HG02759 (cell line): Measurements from ENCODE around the gene NUBP2.
A peak's percentile ranks its signal among the peaks of the same experiment; 100 is the strongest.

Source experiments
- ATAC-seq: cut with Tn5 transposase; IDR thresholded peaks from one replicate; pipeline ENCODE4 v1.9.1; 2021; ENCODE audit warnings: mild to moderate bottlenecking, moderate library complexity; ENCODE audit not compliant: unreplicated experiment

Gene NUBP2

DNA sequence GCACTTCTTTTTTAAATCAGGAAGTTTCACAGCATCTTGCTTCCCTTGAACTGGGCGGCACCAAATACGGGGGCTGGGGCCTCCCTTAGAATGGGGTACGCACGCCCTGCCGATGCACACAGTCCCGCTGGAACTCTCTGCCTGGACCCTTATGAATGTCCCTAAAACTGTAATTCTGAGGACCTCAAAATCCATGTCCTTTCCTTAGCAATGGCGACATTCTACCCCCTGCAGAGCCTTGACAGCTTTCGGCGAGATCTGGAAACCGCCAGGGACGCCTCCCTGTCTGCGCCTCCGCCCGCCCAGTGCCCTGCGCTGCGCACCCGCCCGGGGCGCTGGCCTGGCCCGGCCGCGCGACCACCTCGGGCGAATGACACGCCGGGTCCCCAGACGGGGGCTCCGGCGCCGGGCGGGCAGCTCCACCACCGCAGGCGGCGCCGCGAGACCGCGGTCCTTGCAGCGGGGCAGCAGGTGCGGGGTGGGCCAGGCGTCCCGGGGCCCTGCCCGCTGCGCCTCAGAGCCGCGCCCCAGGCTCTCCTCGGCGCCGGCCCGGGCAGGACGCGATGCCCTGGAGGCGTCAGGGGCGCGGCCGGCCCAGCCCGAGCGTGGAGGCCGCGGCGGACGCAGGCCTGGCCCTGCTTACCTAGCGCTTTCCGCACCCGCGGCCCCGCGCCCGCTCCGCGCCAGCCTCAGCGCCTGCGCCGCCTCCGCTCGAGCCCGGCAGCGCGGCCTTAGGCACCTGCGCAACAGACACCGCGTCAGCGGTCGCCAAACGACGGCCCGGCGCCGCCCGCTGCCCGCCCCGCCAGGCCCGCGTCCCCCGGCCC lies 43.3 kb downstream of the NUBP2 start:
- ATAC-seq: peak; percentile 53

DNA sequence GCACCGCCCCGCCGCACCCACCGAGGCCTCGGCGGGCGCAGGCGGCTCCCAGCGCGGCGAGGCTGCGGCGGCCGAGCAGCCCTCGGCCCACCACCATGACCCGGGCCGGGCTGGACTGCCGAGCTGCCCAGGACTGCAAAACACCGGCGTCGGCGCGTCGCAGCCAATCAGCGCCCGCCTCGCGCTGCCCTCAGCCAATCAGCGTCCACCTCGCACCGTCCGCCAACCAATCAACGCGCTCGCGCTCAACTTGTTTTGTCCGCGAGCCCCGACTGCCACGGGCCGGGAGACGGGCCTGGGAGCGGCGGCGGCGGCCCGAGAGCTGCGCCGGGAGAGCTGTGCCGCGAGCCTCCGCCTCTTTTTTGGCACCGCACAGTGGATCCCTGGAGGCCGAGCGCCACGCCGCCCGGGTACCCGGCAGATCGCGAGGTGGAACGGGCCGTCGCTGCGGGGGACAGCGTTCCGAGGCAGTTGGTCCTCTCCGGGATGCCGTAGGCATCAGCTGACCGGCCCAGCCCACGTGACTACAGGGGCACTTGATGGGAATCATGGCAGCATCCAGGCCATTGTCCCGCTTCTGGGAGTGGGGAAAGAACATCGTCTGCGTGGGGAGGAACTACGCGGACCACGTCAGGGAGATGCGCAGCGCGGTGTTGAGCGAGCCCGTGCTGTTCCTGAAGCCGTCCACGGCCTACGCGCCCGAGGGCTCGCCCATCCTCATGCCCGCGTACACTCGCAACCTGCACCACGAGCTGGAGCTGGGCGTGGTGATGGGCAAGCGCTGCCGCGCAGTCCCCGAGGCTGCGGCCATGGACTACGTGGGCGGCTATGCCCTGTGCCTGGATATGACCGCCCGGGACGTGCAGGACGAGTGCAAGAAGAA lies 44.2 kb downstream of the NUBP2 start, which contains the start of the genes FAHD1 and HAGH:
Gene FAHD1 (plus strand): TSS at position 516 of the 883 bp plus-strand sequence. CDS start 33 bp downstream, at position 549.
Gene HAGH (minus strand): TSS at position 135 of the 883 bp plus-strand sequence. CDS start 38 bp downstream, at position 97.
- ATAC-seq: peak; percentile 86

DNA sequence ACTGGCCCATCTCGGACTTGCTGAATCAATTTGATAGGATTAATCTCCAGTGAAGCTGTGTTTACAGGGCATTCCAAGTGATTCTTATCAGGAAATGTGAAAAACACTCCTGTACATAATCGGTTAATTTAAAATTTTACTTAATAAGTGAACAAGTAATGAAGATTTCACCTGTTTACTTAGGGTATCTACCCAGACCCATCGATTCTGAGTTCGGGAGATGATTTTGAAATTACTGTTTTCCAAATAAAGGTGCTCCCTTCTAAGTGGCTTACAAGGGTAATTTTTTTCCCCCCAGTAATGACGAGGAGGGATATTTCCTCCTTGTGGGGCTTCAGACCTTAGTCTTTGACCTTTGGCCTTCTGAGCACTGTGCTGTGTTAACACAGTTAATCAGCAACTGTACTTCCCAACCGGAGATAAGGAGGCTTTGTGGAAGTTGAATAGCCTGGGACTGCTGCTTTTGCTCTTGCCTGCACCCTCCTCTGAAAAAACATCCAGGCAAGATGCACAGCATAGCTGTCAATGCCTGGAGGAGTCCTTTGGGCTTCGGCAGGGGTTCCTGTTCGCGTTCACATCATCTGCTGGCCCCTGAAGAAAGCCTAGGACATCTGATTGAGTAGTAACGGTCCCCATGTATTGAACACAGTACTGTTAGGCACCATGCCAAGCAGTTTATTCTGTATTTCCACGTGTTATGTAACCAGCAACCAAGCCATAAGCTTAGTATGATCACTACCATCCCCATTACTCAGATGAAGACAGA lies 46.1 kb downstream of the NUBP2 start:
- ATAC-seq: no peak

DNA sequence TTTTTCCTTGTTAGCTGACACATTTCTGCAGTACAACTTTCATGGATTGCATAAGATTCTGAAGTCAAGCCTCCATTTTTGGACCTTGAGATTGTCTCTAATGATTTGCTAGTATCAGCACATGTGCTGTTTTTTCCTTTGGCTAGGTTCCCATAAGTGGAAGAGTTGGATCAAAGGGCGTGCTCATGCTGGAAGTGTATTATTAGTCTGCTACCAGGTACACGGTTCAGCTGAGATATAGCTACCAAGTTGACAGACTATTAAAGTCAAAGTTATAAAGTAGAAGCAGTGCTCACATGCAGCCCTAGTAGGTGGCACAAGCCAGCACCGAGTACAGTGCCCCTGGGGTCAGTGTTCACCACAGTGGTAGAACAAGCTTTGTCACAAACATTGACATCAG lies 47.5 kb downstream of the NUBP2 start:
- ATAC-seq: no peak

DNA sequence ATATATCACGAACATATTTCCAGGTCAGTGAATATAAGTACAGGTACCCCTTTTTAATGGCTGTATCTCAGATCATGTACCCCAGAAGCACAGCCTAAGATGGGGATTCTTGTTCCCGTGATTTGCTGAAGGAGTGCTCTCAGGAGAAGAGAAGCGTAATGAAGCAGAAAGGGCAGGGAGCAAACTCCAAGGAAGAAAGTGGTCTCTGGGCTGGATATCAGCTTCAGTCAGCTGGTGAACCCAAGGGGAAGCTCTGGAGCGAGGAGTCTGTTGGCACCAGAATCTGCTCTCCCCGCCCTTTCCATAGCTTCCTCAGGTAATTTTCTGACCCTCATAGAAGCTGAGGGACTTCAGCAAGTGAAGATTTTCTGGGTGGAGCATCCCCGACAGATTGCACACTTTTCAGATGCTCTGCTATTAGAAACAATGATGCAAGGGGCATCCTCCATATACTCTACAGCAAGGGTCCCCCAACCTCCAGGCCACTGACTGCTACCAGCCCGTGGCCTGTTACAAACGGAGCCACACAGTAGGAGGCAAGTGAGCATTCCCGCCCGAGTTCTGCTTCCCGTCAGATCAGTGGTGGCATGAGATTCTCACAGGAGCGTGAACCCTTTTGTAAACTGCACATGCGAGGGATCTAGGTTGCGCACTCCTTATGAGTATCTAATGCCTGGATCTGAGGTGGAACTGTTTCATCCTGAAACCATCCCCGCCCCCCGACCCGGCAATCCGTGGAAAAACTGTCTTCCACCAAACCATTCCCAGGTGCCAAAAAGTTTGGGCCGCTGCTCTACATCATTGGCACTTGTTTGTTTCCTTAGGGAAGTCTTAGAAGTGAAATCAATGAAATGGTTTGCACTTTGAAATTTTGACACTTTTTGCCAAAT lies 48.7 kb downstream of the NUBP2 start:
- no peak for ATAC-seq

DNA sequence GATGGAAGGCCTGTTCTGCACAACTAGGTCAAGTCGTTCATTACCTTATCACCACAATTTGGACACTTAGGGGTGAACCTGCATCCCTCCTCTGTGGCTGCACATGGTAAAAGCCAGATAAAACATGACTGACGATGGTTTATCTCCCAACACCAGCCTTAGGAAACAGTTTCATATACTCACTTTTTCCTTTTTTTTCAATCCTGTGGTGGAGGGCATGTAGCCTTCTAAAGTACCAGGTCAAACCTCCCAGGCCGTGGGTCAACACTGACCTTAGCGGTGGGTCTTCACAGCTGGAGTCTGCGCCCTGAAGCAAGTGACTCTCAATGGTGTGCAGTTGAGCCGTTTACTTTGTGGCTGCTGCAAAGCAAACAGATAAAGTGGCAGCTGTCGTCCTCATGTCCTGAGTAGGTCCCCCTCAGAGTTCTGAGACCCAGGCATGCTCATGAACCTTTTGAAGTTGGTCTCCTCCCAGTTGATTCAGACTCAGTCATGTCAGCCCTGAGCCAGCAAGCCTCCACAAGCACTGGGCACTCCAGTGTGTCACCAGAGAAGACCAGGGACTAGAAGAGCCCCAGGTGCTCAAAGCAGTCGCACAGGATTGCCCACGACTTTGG lies 50.2 kb downstream of the NUBP2 start:
- no peak for ATAC-seq

DNA sequence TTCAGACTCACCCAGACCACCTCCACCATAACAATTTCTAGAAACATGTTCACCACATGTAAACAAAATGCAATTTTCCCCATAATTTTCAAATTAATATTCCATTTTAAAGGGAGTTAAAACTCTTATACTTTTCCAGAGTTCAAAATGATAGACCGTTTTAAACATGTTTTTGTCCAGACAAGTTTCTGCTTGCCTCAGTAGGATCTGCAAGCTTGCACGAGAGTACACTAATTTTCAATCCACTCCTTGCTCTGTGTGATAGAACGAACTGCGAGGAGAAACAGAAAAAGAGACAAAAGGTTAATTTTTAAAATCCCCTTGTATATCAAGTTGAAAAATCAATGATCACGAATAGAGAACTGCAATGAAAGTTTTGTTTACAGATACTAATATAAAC lies 51.3 kb downstream of the NUBP2 start:
- no peak for ATAC-seq
